ENCODE measurements around the gene AK1. TPM values are rescaled to one million over a fixed set of nuclear protein-coding genes. Genes with fewer than 3 reads are reported as not detected.

The AK1 gene
- total RNA-seq, 2 donors from 2014 or later: 19.0 to 22.8 TPM

- Mint-ChIP-seq H3K27me3 (ENCODE audit: insufficient read depth) (no peaks in the 10 kb centered on the region), H3K4me1 (peaks cover 14% of the 10 kb centered on the region), H3K36me3 (ENCODE audit: low read depth) (no peaks in the 10 kb centered on the region), H3K9me3 (no peaks in the 10 kb centered on the region), H3K4me3 (no peak overlapping the region), H3K27ac (no peak overlapping the region)
- Histone ChIP-seq H3K9ac (ENCODE audit: extremely low read depth, low read length, poor library complexity, severe bottlenecking) (no peak overlapping the region), H3K36me3 (ENCODE audit: control insufficient read depth, insufficient read depth, low read length) (no peaks in the 10 kb centered on the region), H3K4me1 (ENCODE audit: control insufficient read depth, insufficient read depth, low read length) (no peaks in the 10 kb centered on the region), H3K9me3 (ENCODE audit: control insufficient read depth, low read length) (no peaks in the 10 kb centered on the region), H3K27me3 (ENCODE audit: control insufficient read depth, insufficient read depth, low read length, poor library complexity, severe bottlenecking) (no peaks in the 10 kb centered on the region), H3K27ac (ENCODE audit: low read depth, low read length) (no peak overlapping the region), H3K4me3 (ENCODE audit: low read length) (no peak overlapping the region)
- no peak for TF ChIP-seq CTCF (conservative IDR thresholded peaks at IDR 0.05)
- 91 to 96% methylated on average over 9 to 12 of the region's 12 CpGs for WGBS, 2 experiments (ENCODE audit: insufficient coverage in 1 of 2, insufficient read length in 1 of 2)
- DNase-seq: no peak
These were observed 28.3 kb upstream of the AK1 start for GRCh38 chr9:127905788-127906191.

- Histone ChIP-seq H3K36me3 (ENCODE audit: control insufficient read depth, insufficient read depth, low read length) (no peaks in the 10 kb centered on the region), H3K27me3 (ENCODE audit: control insufficient read depth, insufficient read depth, low read length, poor library complexity, severe bottlenecking) (no peaks in the 10 kb centered on the region), H3K9me3 (ENCODE audit: control insufficient read depth, low read length) (no peaks in the 10 kb centered on the region), H3K27ac (ENCODE audit: low read depth, low read length) (peak overlapping the region; percentile 29), H3K9ac (ENCODE audit: extremely low read depth, low read length, poor library complexity, severe bottlenecking) (no peak overlapping the region), H3K4me1 (ENCODE audit: control insufficient read depth, insufficient read depth, low read length) (no peaks in the 10 kb centered on the region), H3K4me3 (ENCODE audit: low read length) (no peak overlapping the region)
- Mint-ChIP-seq H3K27me3 (ENCODE audit: insufficient read depth) (no peaks in the 10 kb centered on the region), H3K9me3 (no peaks in the 10 kb centered on the region), H3K27ac (peak overlapping the region; percentile 64), H3K36me3 (ENCODE audit: low read depth) (no peaks in the 10 kb centered on the region), H3K4me1 (peaks cover 14% of the 10 kb centered on the region), H3K4me3 (no peak overlapping the region)
- DNase-seq: no peak
- TF ChIP-seq CTCF (conservative IDR thresholded peaks at IDR 0.05): no peak
- WGBS, 2 experiments (ENCODE audit: insufficient coverage in 1 of 2, insufficient read length in 1 of 2): 91 to 100% methylated on average over 1 to 5 of the region's 5 CpGs
These were observed 27.7 kb upstream of the AK1 start for GRCh38 chr9:127905004-127905728.

GRCh38 chr9:127904561-127905003, 27.1 kb upstream of the AK1 start:
- Mint-ChIP-seq H3K4me3 (no peak overlapping the region), H3K4me1 (peaks cover 14% of the 10 kb centered on the region), H3K9me3 (no peaks in the 10 kb centered on the region), H3K27ac (peak overlapping the region; percentile 64), H3K27me3 (ENCODE audit: insufficient read depth) (no peaks in the 10 kb centered on the region), H3K36me3 (ENCODE audit: low read depth) (no peaks in the 10 kb centered on the region)
- Histone ChIP-seq H3K9ac (ENCODE audit: extremely low read depth, low read length, poor library complexity, severe bottlenecking) (no peak overlapping the region), H3K27ac (ENCODE audit: low read depth, low read length) (peak overlapping the region; percentile 29), H3K9me3 (ENCODE audit: control insufficient read depth, low read length) (no peaks in the 10 kb centered on the region), H3K36me3 (ENCODE audit: control insufficient read depth, insufficient read depth, low read length) (no peaks in the 10 kb centered on the region), H3K4me1 (ENCODE audit: control insufficient read depth, insufficient read depth, low read length) (no peaks in the 10 kb centered on the region), H3K27me3 (ENCODE audit: control insufficient read depth, insufficient read depth, low read length, poor library complexity, severe bottlenecking) (no peaks in the 10 kb centered on the region), H3K4me3 (ENCODE audit: low read length) (no peak overlapping the region)
- no peak for TF ChIP-seq CTCF (conservative IDR thresholded peaks at IDR 0.05)
- peak; percentile 69 for DNase-seq
- 73 to 80% methylated on average over 3 to 12 of the region's 12 CpGs for WGBS, 2 experiments (ENCODE audit: insufficient coverage in 1 of 2, insufficient read length in 1 of 2)

All from endodermal cell (in vitro differentiated cells).